ENCODE measurements around the gene EIF4A3. TPM values are rescaled to one million over a fixed set of nuclear protein-coding genes. Genes with fewer than 3 reads are reported as not detected.

Gene EIF4A3
- total RNA-seq, 4 donors from 2014 or later = 37.0 to 74.5 (median 55.8) TPM

GRCh38 chr17:80097844-80098691 is 48.9 kb downstream of the EIF4A3 start:
- DNase-seq = no peak
- in situ Hi-C loops (cut with MboI; ENCODE audit: low pct_ligation_motif_present in 1 of 4, low pct_unique_long_range_greater_than_20kb in 1 of 4, low sequenced_read_pairs in 3 of 4) (loop anchor here in 1 of 4 donors (25.0 kb wide), 1 partner anchor 139 kb away; no protein-coding TSS in a partner anchor), intact Hi-C loops (cut with DNase I; ENCODE audit: low total_unique reads) (no loop called here)
- H3K36me3 ChIP-seq = no peaks in the 10 kb centered on the region
- no peaks in the 10 kb centered on the region for H3K9me3 ChIP-seq
- peaks cover 6 to 19% (median 17%) of the 10 kb centered on the region in 4 donors for H3K4me1 ChIP-seq
- H3K27me3 ChIP-seq = no peaks in the 10 kb centered on the region
- TF ChIP-seq POLR2A (IDR thresholded peaks at IDR 0.05) = no peak
- 69 to 89% methylated on average over 4 to 23 of the region's 23 CpGs for WGBS, 2 donors (ENCODE audit: low coverage in 1 of 2)
- H3K27ac ChIP-seq = no peak overlapping the region
- H3K4me3 ChIP-seq = no peak overlapping the region

GRCh38 chr17:80097127-80097621 is 49.8 kb downstream of the EIF4A3 start:
- no peaks in the 10 kb centered on the region for H3K36me3 ChIP-seq
- H3K27ac ChIP-seq = no peak overlapping the region
- DNase-seq = no peak
- no peaks in the 10 kb centered on the region for H3K9me3 ChIP-seq
- no peak for TF ChIP-seq EP300 (IDR thresholded peaks at IDR 0.05; ENCODE audit: low read depth)
- TF ChIP-seq CTCF (IDR thresholded peaks at IDR 0.05) = no peak
- TF ChIP-seq POLR2AphosphoS5 (IDR thresholded peaks at IDR 0.05) = no peak
- TF ChIP-seq POLR2A (IDR thresholded peaks at IDR 0.05) = no peak
- in situ Hi-C loops (cut with MboI; ENCODE audit: low pct_ligation_motif_present in 1 of 4, low pct_unique_long_range_greater_than_20kb in 1 of 4, low sequenced_read_pairs in 3 of 4) (loop anchor here in 1 of 4 donors (25.0 kb wide), 1 partner anchor 140 kb away; no protein-coding TSS in a partner anchor), intact Hi-C loops (cut with DNase I; ENCODE audit: low total_unique reads) (no loop called here)
- H3K4me1 ChIP-seq = peaks cover 3 to 13% (median 11%) of the 10 kb centered on the region in 4 donors
- H3K4me3 ChIP-seq = no peak overlapping the region
- WGBS, 2 donors (ENCODE audit: low coverage in 1 of 2) = 91% methylated on average over 17 of the region's 17 CpGs; no CpG with 5 or more reads in 1 of the 2 donors
- H3K27me3 ChIP-seq = no peaks in the 10 kb centered on the region

- intact Hi-C loops (cut with DNase I; ENCODE audit: low total_unique reads) (no loop called here), in situ Hi-C loops (cut with MboI; ENCODE audit: low pct_ligation_motif_present in 1 of 4, low pct_unique_long_range_greater_than_20kb in 1 of 4, low sequenced_read_pairs in 3 of 4) (loop anchor here in 1 of 4 donors (25.0 kb wide), 1 partner anchor 141 kb away; no protein-coding TSS in a partner anchor)
- Histone ChIP-seq H3K4me3 (no peak overlapping the region), H3K27ac (no peak overlapping the region), H3K4me1 (peaks cover 0 to 9% (median 6%) of the 10 kb centered on the region in 4 donors), H3K9me3 (no peaks in the 10 kb centered on the region), H3K27me3 (no peaks in the 10 kb centered on the region), H3K36me3 (no peaks in the 10 kb centered on the region)
- DNase-seq = no peak
- TF ChIP-seq EP300 (IDR thresholded peaks at IDR 0.05; ENCODE audit: low read depth) (no peak), POLR2AphosphoS5 (IDR thresholded peaks at IDR 0.05) (no peak), POLR2A (IDR thresholded peaks at IDR 0.05) (no peak), CTCF (IDR thresholded peaks at IDR 0.05) (no peak)
- 78 to 85% methylated on average over 4 to 12 of the region's 12 CpGs for WGBS, 2 donors (ENCODE audit: low coverage in 1 of 2)
These were observed 50.3 kb downstream of the EIF4A3 start for GRCh38 chr17:80096561-80097021.

GRCh38 chr17:80095844-80096475 is 51.0 kb downstream of the EIF4A3 start:
- no peaks in the 10 kb centered on the region for H3K9me3 ChIP-seq
- intact Hi-C loops (cut with DNase I; ENCODE audit: low total_unique reads) = no loop called here
- H3K4me3 ChIP-seq = no peak overlapping the region
- 82% methylated on average over 16 of the region's 16 CpGs; no CpG with 5 or more reads in 1 of the 2 donors for WGBS, 2 donors (ENCODE audit: low coverage in 1 of 2)
- H3K36me3 ChIP-seq = no peaks in the 10 kb centered on the region
- no peak for TF ChIP-seq POLR2A (IDR thresholded peaks at IDR 0.05)
- TF ChIP-seq CTCF (IDR thresholded peaks at IDR 0.05) = no peak
- no peak for TF ChIP-seq EP300 (IDR thresholded peaks at IDR 0.05; ENCODE audit: low read depth)
- no peak for TF ChIP-seq POLR2AphosphoS5 (IDR thresholded peaks at IDR 0.05)
- peaks cover 0 to 7% (median 6%) of the 10 kb centered on the region in 4 donors for H3K4me1 ChIP-seq
- H3K27me3 ChIP-seq = no peaks in the 10 kb centered on the region
- H3K27ac ChIP-seq = no peak overlapping the region
- in situ Hi-C loops (cut with MboI; ENCODE audit: low pct_ligation_motif_present in 1 of 4, low pct_unique_long_range_greater_than_20kb in 1 of 4, low sequenced_read_pairs in 3 of 4) = loop anchor here in 1 of 4 donors (25.0 kb wide), 1 partner anchor 141 kb away; no protein-coding TSS in a partner anchor
- DNase-seq = no peak

Data from transverse colon (tissue), 4 donors.